ENCODE results near the gene CD6. TPM values are rescaled to one million over a fixed set of nuclear protein-coding genes. Genes with fewer than 3 reads are reported as not detected.

CD6 gene
- total and polyA plus RNA-seq, 11 donors: 0.08 to 6.1 (median 0.34) TPM; not detected in 1

DNA sequence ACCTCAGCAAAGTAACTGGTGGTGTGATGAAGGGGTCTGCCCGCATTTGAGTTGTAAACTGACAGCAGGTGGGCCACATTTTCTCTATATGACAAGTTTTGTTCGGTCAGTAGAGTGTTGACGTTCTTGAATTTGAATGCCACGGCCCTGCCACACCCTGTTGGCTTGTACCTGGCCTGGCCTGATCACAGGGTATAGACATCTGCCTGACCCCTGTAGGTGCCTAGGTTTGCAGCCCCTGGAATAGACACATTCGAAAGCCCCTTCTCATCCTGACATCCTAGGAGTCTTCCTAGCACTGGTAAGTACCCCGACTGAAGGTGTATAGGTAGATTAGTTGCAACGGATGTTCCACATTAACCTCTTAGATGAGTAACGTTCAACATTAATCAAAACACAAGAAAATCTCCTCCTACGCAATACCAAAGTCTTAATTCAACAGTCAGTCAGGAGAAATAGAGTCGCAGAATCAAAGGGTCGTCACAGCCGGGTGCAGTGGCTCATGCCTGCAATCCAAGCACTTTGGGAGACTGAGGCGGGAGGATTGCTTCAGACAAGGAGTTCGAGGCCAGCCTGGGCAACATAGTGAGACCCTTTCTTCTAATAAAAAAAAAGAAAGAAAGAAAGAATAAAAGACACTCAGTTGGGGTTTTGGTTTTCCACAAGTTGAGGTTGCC is 87.2 kb downstream of the CD6 start:
- DNase-seq (no peak), ATAC-seq (no peak)
- TF ChIP-seq, protein P1, sequence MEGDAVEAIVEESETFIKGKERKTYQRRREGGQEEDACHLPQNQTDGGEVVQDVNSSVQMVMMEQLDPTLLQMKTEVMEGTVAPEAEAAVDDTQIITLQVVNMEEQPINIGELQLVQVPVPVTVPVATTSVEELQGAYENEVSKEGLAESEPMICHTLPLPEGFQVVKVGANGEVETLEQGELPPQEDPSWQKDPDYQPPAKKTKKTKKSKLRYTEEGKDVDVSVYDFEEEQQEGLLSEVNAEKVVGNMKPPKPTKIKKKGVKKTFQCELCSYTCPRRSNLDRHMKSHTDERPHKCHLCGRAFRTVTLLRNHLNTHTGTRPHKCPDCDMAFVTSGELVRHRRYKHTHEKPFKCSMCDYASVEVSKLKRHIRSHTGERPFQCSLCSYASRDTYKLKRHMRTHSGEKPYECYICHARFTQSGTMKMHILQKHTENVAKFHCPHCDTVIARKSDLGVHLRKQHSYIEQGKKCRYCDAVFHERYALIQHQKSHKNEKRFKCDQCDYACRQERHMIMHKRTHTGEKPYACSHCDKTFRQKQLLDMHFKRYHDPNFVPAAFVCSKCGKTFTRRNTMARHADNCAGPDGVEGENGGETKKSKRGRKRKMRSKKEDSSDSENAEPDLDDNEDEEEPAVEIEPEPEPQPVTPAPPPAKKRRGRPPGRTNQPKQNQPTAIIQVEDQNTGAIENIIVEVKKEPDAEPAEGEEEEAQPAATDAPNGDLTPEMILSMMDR (IDR thresholded peaks at IDR 0.05): no peak
- TF ChIP-seq POLR2A (IDR thresholded peaks at IDR 0.05): no peak
- 89 to 94% (median 91%) methylated on average over 13 to 14 of the region's 14 CpGs for WGBS, 4 donors
- intact Hi-C loops (cut with DNase I): loop anchor here in 1 of 10 donors (5.0 kb wide), 1 partner anchor 71 kb away; no protein-coding TSS in a partner anchor
- H3K4me3 ChIP-seq: no peak overlapping the region
- no peaks in the 10 kb centered on the region for H3K36me3 ChIP-seq
- H3K9me3 ChIP-seq: no peaks in the 10 kb centered on the region
- H3K4me1 ChIP-seq: peaks cover 0 to 15% (median 0%) of the 10 kb centered on the region in 12 donors
- no peak overlapping the region for H3K27ac ChIP-seq
- H3K27me3 ChIP-seq: no peaks in the 10 kb centered on the region

DNA sequence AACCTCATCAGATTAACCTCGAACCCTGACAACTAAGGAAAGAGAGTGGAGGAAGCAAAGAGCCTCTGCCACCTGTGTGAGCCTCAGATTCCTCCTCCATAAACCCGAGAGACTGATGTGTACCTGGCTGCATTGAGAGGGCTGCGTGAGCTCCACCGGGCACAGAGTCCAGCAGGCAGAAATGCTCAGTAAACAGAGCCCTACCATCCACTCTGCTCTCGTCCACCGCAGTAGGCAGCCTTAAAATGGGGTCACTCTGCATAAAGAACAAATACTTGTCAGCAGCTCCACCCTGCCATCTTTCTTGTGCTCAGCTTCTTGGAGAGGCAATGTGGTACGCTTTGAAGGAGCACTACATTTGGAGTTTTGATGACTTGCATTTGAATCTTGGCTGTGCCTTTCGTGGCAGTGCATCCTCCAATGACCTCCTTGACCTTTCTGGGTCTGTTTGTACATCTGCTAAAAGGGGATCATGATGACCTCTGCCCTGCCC is 87.8 kb downstream of the CD6 start:
- H3K36me3 ChIP-seq: no peaks in the 10 kb centered on the region
- H3K9me3 ChIP-seq: no peaks in the 10 kb centered on the region
- peaks cover 0 to 15% (median 0%) of the 10 kb centered on the region in 12 donors for H3K4me1 ChIP-seq
- no peak overlapping the region for H3K27ac ChIP-seq
- DNase-seq (no peak), ATAC-seq (no peak)
- H3K4me3 ChIP-seq: no peak overlapping the region
- no peaks in the 10 kb centered on the region for H3K27me3 ChIP-seq
- TF ChIP-seq, protein P1 (IDR thresholded peaks at IDR 0.05): no peak
- TF ChIP-seq POLR2A (IDR thresholded peaks at IDR 0.05): no peak
- 79 to 88% (median 84%) methylated on average over 8 of the region's 8 CpGs for WGBS, 4 donors
- intact Hi-C loops (cut with DNase I): loop anchor here in 1 of 10 donors (5.0 kb wide), 1 partner anchor 72 kb away; no protein-coding TSS in a partner anchor

DNA sequence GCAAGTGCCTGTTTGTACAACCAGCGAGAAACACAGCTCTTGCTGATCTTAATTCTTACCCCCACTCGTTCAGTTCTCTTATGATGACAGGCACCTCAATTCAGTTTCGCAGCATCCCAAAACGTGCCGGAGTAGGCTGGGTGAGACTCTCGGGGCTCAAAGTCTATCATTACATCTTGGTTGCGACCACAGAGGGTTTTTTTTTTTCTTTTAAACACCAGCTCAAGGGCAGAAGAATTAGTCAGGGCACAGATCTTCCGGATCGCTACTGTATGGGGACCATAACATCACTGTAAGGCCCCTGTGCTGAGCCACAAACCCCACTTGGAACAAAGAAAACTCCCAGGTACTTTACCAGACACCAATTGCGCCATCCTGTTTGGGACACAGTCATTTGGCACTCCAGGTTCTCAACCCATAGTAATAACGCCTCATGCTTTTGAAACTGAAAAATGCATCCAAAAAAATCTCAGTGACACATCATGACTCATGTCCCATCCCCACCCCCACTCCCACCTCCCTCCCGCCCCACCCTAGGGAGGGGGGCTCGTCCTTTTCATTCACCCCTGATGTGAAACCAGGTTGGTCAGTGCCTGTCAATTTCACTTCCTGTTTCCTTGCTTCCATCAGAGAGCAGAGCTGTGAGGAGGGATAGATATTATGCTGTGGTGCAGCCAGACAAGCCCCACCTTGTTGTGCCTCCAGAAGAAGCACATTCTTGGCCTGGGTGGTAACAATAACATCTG is 89.8 kb downstream of the CD6 start:
- no peak overlapping the region for H3K4me3 ChIP-seq
- DNase-seq (no peak), ATAC-seq (peak in 1 of 4 donors; percentile 26)
- H3K4me1 ChIP-seq: peaks cover 0 to 15% (median 0%) of the 10 kb centered on the region in 12 donors
- intact Hi-C loops (cut with DNase I): no loop called here
- no peaks in the 10 kb centered on the region for H3K36me3 ChIP-seq
- H3K27ac ChIP-seq: peak overlapping the region in 1 of 12 donors; percentile 32
- no peaks in the 10 kb centered on the region for H3K9me3 ChIP-seq
- 71 to 75% (median 73%) methylated on average over 13 of the region's 13 CpGs for WGBS, 4 donors
- no peaks in the 10 kb centered on the region for H3K27me3 ChIP-seq
- TF ChIP-seq, protein P1 (IDR thresholded peaks at IDR 0.05): no peak
- no peak for TF ChIP-seq POLR2A (IDR thresholded peaks at IDR 0.05)

Measured in heart left ventricle (tissue), 16 donors.